ENCODE measurements around the gene SVOPL.
A peak's percentile ranks its signal among the peaks of the same experiment; 100 is the strongest.

The SVOPL gene

DNA sequence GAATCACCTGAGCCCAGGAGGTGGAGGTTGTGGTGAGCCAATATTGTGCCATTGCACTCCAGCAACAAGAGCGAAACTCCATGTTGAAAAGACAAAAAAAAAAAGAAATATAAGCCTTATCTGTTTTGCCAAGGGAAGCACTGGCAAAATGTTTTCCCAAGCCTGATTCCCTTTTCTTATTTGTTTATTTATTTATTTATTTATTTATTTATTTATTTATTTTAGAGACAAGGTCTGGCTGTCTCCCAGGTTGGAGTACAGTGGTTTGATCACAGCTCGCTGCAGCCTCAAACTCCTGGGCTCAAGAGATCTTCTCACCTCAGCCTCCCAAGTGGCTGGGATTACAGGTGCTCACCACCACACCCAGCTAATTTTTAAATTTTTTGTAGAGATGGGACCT lies 44.2 kb downstream of the SVOPL start:
- ChIA-PET POLR2A (no interaction called here), CTCF (interaction anchor here (1.0 to 4.3 kb wide), 2 partner anchors 9 to 82 kb away, joined by 4 to 13 read pairs; no protein-coding TSS in a partner anchor)
- Histone ChIP-seq H3K27ac (ENCODE audit: insufficient read depth in 1 of 2, low read depth in 1 of 2, low read length in 2 of 2, poor library complexity in 1 of 2, severe bottlenecking in 2 of 2) (no peak overlapping the region), H3K9me3 (ENCODE audit: control extremely low read depth in 1 of 5, control insufficient read depth in 4 of 5, insufficient read depth in 2 of 5, low read depth in 1 of 5, low read length in 4 of 5) (peaks cover 0 to 11% (median 4%) of the 10 kb centered on the region in 5 experiments), H3K36me3 (ENCODE audit: control insufficient read depth in 4 of 4, insufficient read depth in 4 of 4, low read length in 3 of 4) (no peaks in the 10 kb centered on the region), H3K4me3 (ENCODE audit: control insufficient read depth in 1 of 7, extremely low read depth in 1 of 7, insufficient read depth in 4 of 7, low read depth in 2 of 7, low read length in 6 of 7) (no peak overlapping the region), H3K4me1 (ENCODE audit: control extremely low read depth in 1 of 4, control insufficient read depth in 4 of 4, insufficient read depth in 4 of 4, low read length in 3 of 4) (peaks cover 3 to 11% (median 6%) of the 10 kb centered on the region in 4 experiments), H3K27me3 (replicated peaks in 2 of 5; ENCODE audit: control insufficient read depth in 4 of 5, insufficient read depth in 5 of 5, low read length in 4 of 5) (no peaks in the 10 kb centered on the region)
- no CpG with 5 or more reads among the region's 2 CpGs for WGBS (ENCODE audit: insufficient coverage)
- no peak for DNase-seq

DNA sequence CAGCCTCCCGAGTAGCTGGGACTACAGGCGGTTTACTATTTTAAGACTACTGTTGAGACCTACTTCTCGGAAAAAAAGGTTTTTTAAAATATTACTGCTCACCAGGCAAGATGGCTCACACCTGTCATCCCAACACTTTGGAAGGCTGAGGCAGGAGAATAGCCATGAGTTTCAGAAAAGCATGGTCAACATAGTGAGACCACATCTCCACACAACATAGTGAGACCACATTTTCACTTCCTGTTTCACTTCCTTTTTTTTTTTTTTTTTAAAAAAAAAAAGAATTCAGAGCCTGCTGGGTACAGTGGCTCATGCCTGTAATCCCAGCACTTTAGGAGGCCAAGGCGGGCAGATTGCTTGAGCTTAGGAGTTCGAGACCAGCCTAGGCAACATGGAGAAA lies 46.5 kb downstream of the SVOPL start:
- peak in 2 of 3 donors; percentile 45 to 62 for DNase-seq
- Histone ChIP-seq H3K4me3 (ENCODE audit: control insufficient read depth in 1 of 7, extremely low read depth in 1 of 7, insufficient read depth in 4 of 7, low read depth in 2 of 7, low read length in 6 of 7) (no peak overlapping the region), H3K36me3 (ENCODE audit: control insufficient read depth in 4 of 4, insufficient read depth in 4 of 4, low read length in 3 of 4) (no peaks in the 10 kb centered on the region), H3K9me3 (ENCODE audit: control extremely low read depth in 1 of 5, control insufficient read depth in 4 of 5, insufficient read depth in 2 of 5, low read depth in 1 of 5, low read length in 4 of 5) (peaks cover 0 to 11% (median 4%) of the 10 kb centered on the region in 5 experiments), H3K27ac (ENCODE audit: insufficient read depth in 1 of 2, low read depth in 1 of 2, low read length in 2 of 2, poor library complexity in 1 of 2, severe bottlenecking in 2 of 2) (no peak overlapping the region), H3K27me3 (replicated peaks in 2 of 5; ENCODE audit: control insufficient read depth in 4 of 5, insufficient read depth in 5 of 5, low read length in 4 of 5) (no peaks in the 10 kb centered on the region), H3K4me1 (ENCODE audit: control extremely low read depth in 1 of 4, control insufficient read depth in 4 of 4, insufficient read depth in 4 of 4, low read length in 3 of 4) (no peaks in the 10 kb centered on the region)
- CTCF ChIA-PET = interaction anchor here (4.3 kb wide), 1 partner anchor 12 kb away, joined by 13 read pairs; no protein-coding TSS in a partner anchor
- WGBS (ENCODE audit: insufficient coverage) = 95% methylated on average over 3 of the region's 5 CpGs
- POLR2A ChIA-PET = no interaction called here

DNA sequence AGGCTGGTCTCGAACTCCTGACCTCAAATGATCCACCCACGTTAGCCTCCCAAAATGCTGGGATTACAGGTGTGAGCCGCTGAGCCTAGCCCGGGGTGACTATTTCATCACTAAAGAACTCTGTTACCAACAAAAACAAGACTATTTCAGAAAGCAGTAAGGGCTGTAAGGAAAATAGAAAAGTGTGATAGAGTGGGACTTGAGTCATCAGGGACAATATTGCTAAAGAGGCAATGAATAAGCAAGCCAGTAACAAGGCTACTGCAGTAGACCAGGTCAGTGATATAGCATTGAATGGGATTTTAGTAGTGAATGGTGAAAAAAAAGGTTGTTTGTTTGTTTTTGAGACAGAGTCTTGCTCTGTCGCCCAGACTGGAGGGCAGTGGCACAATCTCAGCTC lies 51.7 kb downstream of the SVOPL start:
- Histone ChIP-seq H3K27me3 (replicated peaks in 2 of 5; ENCODE audit: control insufficient read depth in 4 of 5, insufficient read depth in 5 of 5, low read length in 4 of 5) (no peaks in the 10 kb centered on the region), H3K36me3 (ENCODE audit: control insufficient read depth in 4 of 4, insufficient read depth in 4 of 4, low read length in 3 of 4) (no peaks in the 10 kb centered on the region), H3K27ac (ENCODE audit: insufficient read depth in 1 of 2, low read depth in 1 of 2, low read length in 2 of 2, poor library complexity in 1 of 2, severe bottlenecking in 2 of 2) (no peak overlapping the region), H3K4me3 (ENCODE audit: control insufficient read depth in 1 of 7, extremely low read depth in 1 of 7, insufficient read depth in 4 of 7, low read depth in 2 of 7, low read length in 6 of 7) (no peak overlapping the region), H3K4me1 (ENCODE audit: control extremely low read depth in 1 of 4, control insufficient read depth in 4 of 4, insufficient read depth in 4 of 4, low read length in 3 of 4) (peaks cover 0 to 4% (median 0%) of the 10 kb centered on the region in 4 experiments), H3K9me3 (ENCODE audit: control extremely low read depth in 1 of 5, control insufficient read depth in 4 of 5, insufficient read depth in 2 of 5, low read depth in 1 of 5, low read length in 4 of 5) (peaks cover 0 to 10% (median 0%) of the 10 kb centered on the region in 5 experiments)
- POLR2A ChIA-PET = no interaction called here
- no peak for DNase-seq
- no CpG with 5 or more reads among the region's 5 CpGs for WGBS (ENCODE audit: insufficient coverage)
- CTCF ChIA-PET = no interaction called here

DNA sequence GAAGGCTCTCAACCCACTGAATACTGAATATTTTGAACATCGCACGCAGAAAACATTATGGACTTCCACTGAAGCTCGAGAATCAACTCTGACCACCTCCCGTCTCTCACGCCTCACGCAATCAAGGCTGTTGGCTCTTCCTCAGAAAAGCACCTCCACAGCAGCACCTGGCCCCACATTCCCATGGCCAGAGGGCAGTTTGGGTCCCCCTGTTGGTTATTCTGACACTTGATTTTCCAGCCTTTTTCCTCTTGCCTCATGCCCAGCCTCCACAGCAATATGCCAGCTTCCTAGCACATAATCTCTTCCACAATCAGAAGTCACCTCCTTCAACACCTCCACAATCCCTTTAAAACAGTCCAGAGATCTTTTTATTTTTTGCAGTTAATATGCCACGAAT lies 55.9 kb downstream of the SVOPL start:
- no peak for DNase-seq
- Histone ChIP-seq H3K27ac (ENCODE audit: insufficient read depth in 1 of 2, low read depth in 1 of 2, low read length in 2 of 2, poor library complexity in 1 of 2, severe bottlenecking in 2 of 2) (no peak overlapping the region), H3K4me3 (ENCODE audit: control insufficient read depth in 1 of 7, extremely low read depth in 1 of 7, insufficient read depth in 4 of 7, low read depth in 2 of 7, low read length in 6 of 7) (no peak overlapping the region), H3K27me3 (replicated peaks in 2 of 5; ENCODE audit: control insufficient read depth in 4 of 5, insufficient read depth in 5 of 5, low read length in 4 of 5) (no peaks in the 10 kb centered on the region), H3K36me3 (ENCODE audit: control insufficient read depth in 4 of 4, insufficient read depth in 4 of 4, low read length in 3 of 4) (no peaks in the 10 kb centered on the region), H3K9me3 (ENCODE audit: control extremely low read depth in 1 of 5, control insufficient read depth in 4 of 5, insufficient read depth in 2 of 5, low read depth in 1 of 5, low read length in 4 of 5) (no peaks in the 10 kb centered on the region), H3K4me1 (ENCODE audit: control extremely low read depth in 1 of 4, control insufficient read depth in 4 of 4, insufficient read depth in 4 of 4, low read length in 3 of 4) (peaks cover 0 to 4% (median 0%) of the 10 kb centered on the region in 4 experiments)
- POLR2A ChIA-PET = no interaction called here
- 100% methylated on average over 7 of the region's 7 CpGs for WGBS (ENCODE audit: insufficient coverage)
- CTCF ChIA-PET = interaction anchor here (1.1 kb wide), 1 partner anchor 13 kb away, joined by 4 read pairs; no protein-coding TSS in a partner anchor

DNA sequence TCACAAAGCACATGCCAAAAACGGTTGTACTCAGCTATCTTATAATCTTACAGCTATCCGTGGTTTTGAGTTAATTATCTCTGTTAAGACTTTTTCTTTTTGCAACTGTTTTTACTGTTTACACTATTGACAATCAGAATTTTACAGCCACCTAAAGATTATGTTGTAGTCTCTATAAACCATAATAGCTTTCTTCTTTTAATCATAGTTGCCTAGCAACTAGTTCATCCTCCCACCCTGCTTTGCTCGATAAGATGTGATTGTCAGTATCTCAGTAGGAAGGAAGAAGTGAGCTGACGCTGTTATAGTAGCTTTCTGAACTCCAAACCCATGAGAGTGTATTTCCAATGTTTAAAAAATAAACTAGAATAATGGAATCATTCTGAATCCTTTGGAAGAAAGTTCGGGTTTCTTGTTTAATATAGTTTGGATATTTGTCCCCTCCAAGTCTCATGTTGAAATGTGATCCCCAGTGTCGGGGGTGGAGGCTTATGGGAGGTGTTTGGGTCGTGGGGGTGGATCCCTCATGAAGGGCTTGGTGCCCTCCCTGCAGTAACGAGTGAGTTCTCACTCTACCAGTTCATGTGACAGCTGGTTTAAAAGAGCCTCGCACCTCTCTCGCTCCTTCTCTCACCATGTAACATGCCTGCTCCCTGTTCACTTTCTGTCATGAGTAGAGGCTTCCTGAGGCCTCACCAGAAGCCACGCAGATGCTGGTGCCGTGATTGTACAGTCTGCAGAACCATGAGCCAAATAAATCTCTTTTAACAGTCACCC lies 68.1 kb downstream of the SVOPL start:
- DNase-seq = peak in 1 of 3 donors; percentile 27
- Histone ChIP-seq H3K27me3 (replicated peaks in 2 of 5; ENCODE audit: control insufficient read depth in 4 of 5, insufficient read depth in 5 of 5, low read length in 4 of 5) (no peaks in the 10 kb centered on the region), H3K36me3 (ENCODE audit: control insufficient read depth in 4 of 4, insufficient read depth in 4 of 4, low read length in 3 of 4) (no peaks in the 10 kb centered on the region), H3K4me3 (ENCODE audit: control insufficient read depth in 1 of 7, extremely low read depth in 1 of 7, insufficient read depth in 4 of 7, low read depth in 2 of 7, low read length in 6 of 7) (no peak overlapping the region), H3K9me3 (ENCODE audit: control extremely low read depth in 1 of 5, control insufficient read depth in 4 of 5, insufficient read depth in 2 of 5, low read depth in 1 of 5, low read length in 4 of 5) (no peaks in the 10 kb centered on the region), H3K4me1 (ENCODE audit: control extremely low read depth in 1 of 4, control insufficient read depth in 4 of 4, insufficient read depth in 4 of 4, low read length in 3 of 4) (peaks cover 0 to 8% (median 0%) of the 10 kb centered on the region in 4 experiments), H3K27ac (ENCODE audit: insufficient read depth in 1 of 2, low read depth in 1 of 2, low read length in 2 of 2, poor library complexity in 1 of 2, severe bottlenecking in 2 of 2) (no peak overlapping the region)
- ChIA-PET CTCF (interaction anchor here (1.1 kb wide), 1 partner anchor 12 kb away, joined by 4 read pairs; no protein-coding TSS in a partner anchor), POLR2A (interaction anchor here (0.9 kb wide), 1 partner anchor 8 kb away, joined by 4 read pairs; no protein-coding TSS in a partner anchor)
- 68% methylated on average over 7 of the region's 12 CpGs for WGBS (ENCODE audit: insufficient coverage)

DNA sequence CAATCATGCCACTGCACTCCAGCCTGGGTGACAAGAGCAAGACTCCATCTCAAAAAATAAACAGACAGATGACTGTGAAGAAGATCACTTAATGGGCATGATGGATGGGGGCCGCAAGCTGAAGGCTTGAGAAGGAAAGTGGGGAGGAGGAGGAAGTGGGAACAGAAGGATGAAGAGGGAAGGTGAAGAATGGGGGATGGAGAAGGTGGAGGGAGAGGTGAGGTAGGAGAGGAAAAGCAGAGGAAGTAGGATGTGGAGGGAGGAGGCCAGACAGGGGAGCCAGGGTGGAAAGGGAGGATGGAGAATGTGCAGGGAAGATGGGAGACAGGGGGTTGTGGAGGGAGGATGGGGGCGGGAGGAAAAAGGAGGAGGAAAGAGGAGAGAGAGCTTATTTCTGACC lies 68.8 kb downstream of the SVOPL start:
- no peak overlapping the region for H3K27ac ChIP-seq (ENCODE audit: insufficient read depth in 1 of 2, low read depth in 1 of 2, low read length in 2 of 2, poor library complexity in 1 of 2, severe bottlenecking in 2 of 2)
- CTCF ChIA-PET = interaction anchor here (1.1 kb wide), 1 partner anchor 12 kb away, joined by 4 read pairs; no protein-coding TSS in a partner anchor
- POLR2A ChIA-PET = interaction anchor here (0.9 kb wide), 1 partner anchor 8 kb away, joined by 4 read pairs; no protein-coding TSS in a partner anchor
- H3K27me3 ChIP-seq (replicated peaks in 2 of 5; ENCODE audit: control insufficient read depth in 4 of 5, insufficient read depth in 5 of 5, low read length in 4 of 5) = no peaks in the 10 kb centered on the region
- 100% methylated on average over 1 of the region's 2 CpGs for WGBS (ENCODE audit: insufficient coverage)
- H3K4me1 ChIP-seq (ENCODE audit: control extremely low read depth in 1 of 4, control insufficient read depth in 4 of 4, insufficient read depth in 4 of 4, low read length in 3 of 4) = peaks cover 0 to 11% (median 3%) of the 10 kb centered on the region in 4 experiments
- DNase-seq = no peak
- no peak overlapping the region for H3K4me3 ChIP-seq (ENCODE audit: control insufficient read depth in 1 of 7, extremely low read depth in 1 of 7, insufficient read depth in 4 of 7, low read depth in 2 of 7, low read length in 6 of 7)
- no peaks in the 10 kb centered on the region for H3K36me3 ChIP-seq (ENCODE audit: control insufficient read depth in 4 of 4, insufficient read depth in 4 of 4, low read length in 3 of 4)
- no peaks in the 10 kb centered on the region for H3K9me3 ChIP-seq (ENCODE audit: control extremely low read depth in 1 of 5, control insufficient read depth in 4 of 5, insufficient read depth in 2 of 5, low read depth in 1 of 5, low read length in 4 of 5)

DNA sequence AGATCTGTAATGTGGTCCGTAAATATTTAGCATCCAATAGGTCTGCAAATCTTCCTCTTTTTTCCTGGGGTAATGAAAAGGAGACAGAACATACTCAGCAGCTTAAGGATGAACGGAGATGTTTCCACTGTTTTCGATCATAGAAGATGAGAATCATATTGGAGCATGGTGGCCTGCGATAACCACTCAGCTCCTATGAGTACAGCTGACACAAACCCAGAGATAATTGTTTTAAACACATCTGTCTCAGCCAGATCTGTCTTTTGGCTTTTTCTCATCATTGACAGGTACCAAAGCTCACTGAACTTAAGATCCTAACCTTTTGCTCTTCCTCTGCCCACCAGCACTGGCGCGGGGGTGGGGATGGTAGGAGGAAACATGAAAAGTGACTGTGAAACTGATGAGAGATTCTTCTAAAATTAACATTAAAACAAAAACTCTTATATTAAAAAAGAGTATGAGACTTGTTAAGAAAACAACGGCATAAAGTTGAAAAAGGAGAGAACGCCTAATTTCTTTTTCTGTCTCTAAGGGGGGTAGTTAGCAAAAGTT lies 71.0 kb downstream of the SVOPL start:
- H3K27me3 ChIP-seq (replicated peaks in 2 of 5; ENCODE audit: control insufficient read depth in 4 of 5, insufficient read depth in 5 of 5, low read length in 4 of 5) = no peaks in the 10 kb centered on the region

More for the DNA sequence above, 71.0 kb downstream of the SVOPL start:
- 100% methylated on average over 5 of the region's 8 CpGs for WGBS (ENCODE audit: insufficient coverage)
- H3K9me3 ChIP-seq (ENCODE audit: control extremely low read depth in 1 of 5, control insufficient read depth in 4 of 5, insufficient read depth in 2 of 5, low read depth in 1 of 5, low read length in 4 of 5) = no peaks in the 10 kb centered on the region
- no peak overlapping the region for H3K4me3 ChIP-seq (ENCODE audit: control insufficient read depth in 1 of 7, extremely low read depth in 1 of 7, insufficient read depth in 4 of 7, low read depth in 2 of 7, low read length in 6 of 7)
- DNase-seq = no peak
- no peak overlapping the region for H3K27ac ChIP-seq (ENCODE audit: insufficient read depth in 1 of 2, low read depth in 1 of 2, low read length in 2 of 2, poor library complexity in 1 of 2, severe bottlenecking in 2 of 2)
- CTCF ChIA-PET = interaction anchor here (0.6 to 2.1 kb wide), 2 partner anchors 17 to 161 kb away, joined by 3 to 9 read pairs; no protein-coding TSS in a partner anchor
- POLR2A ChIA-PET = no interaction called here
- peaks cover 7 to 33% (median 25%) of the 10 kb centered on the region in 4 experiments for H3K4me1 ChIP-seq (ENCODE audit: control extremely low read depth in 1 of 4, control insufficient read depth in 4 of 4, insufficient read depth in 4 of 4, low read length in 3 of 4)
- no peaks in the 10 kb centered on the region for H3K36me3 ChIP-seq (ENCODE audit: control insufficient read depth in 4 of 4, insufficient read depth in 4 of 4, low read length in 3 of 4)
